PC-3 (cell line): ENCODE results near the gene ITGB3.

Experiments
- CTCF ChIP-seq: fragments of 300-600 bp; sonication (generic); conservative IDR thresholded peaks from 2 replicates; pipeline ENCODE4 v1.5.1; 2017; ENCODE audit warnings: antibody characterized with exemption, low read depth, mild to moderate bottlenecking, low read length
- EZH2 ChIP-seq: fragments of 300-600 bp; sonication (generic); IDR thresholded peaks from one replicate; pipeline ENCODE4 v1.6.1; 2017; ENCODE audit warnings: antibody characterized with exemption, mild to moderate bottlenecking, low read length; ENCODE audit not compliant: unreplicated experiment
- EZH2phosphoT487 ChIP-seq: fragments of 300-600 bp; sonication (generic); IDR thresholded peaks from 2 replicates; pipeline ENCODE4 v1.6.1; 2018; ENCODE audit warnings: mild to moderate bottlenecking, antibody characterized with exemption, low read length, borderline replicate concordance

- TF ChIP-seq CTCF (no peak), EZH2 (no peak), EZH2phosphoT487 (no peak)
Measured at GRCh38 chr17:47295874-47296255, 42.2 kb downstream of the ITGB3 start.
